Neural progenitor cell (in vitro differentiated cells): ENCODE measurements around the gene ZDHHC1. TPM values are rescaled to one million over a fixed set of nuclear protein-coding genes. Genes with fewer than 3 reads are reported as not detected.
A peak's percentile ranks its signal among the peaks of the same experiment; 100 is the strongest.

Source experiments
- DNase-seq: peaks from one replicate; pipeline ENCODE4 v3.0.0-alpha.2; 2016; ENCODE audit warnings: low spot score
- H2AFZ ChIP-seq: fragments of 200-600 bp; sonication (generic); replicated peaks from 2 replicates; pipeline ENCODE4 v1.6.1; 2016; ENCODE audit warnings: antibody characterized with exemption
- H3F3A ChIP-seq: fragments of 200-600 bp; sonication (generic); 2 replicates; pipeline ENCODE4 v1.6.1; 2016; ENCODE audit warnings: antibody characterized with exemption, low read depth
- H3K27ac ChIP-seq: fragments of 200-600 bp; sonication (generic); 2 replicates; pipeline ENCODE4 v1.5.1; 2016; ENCODE audit warnings: mild to moderate bottlenecking
- H3K27me3 ChIP-seq: fragments of 200-600 bp; sonication (generic); 2 replicates; pipeline ENCODE4 v1.6.1; 2016; ENCODE audit warnings: mild to moderate bottlenecking, moderate library complexity
- H3K36me3 ChIP-seq: fragments of 200-600 bp; sonication (generic); 2 replicates; pipeline ENCODE4 v1.5.1; 2016
- H3K4me1 ChIP-seq: fragments of 200-600 bp; sonication (generic); 2 replicates; pipeline ENCODE4 v1.6.1; 2016; ENCODE audit warnings: mixed run types
- H3K4me2 ChIP-seq: fragments of 200-600 bp; sonication (generic); 2 replicates; pipeline ENCODE4 v1.6.1; 2016
- H3K4me3 ChIP-seq: fragments of 200-600 bp; sonication (generic); 2 replicates; pipeline ENCODE4 v1.5.1; 2016
- H3K79me2 ChIP-seq: fragments of 200-600 bp; sonication (generic); 2 replicates; pipeline ENCODE4 v1.6.1; 2016; ENCODE audit warnings: low read depth
- H3K9ac ChIP-seq: fragments of 200-600 bp; sonication (generic); 2 replicates; pipeline ENCODE4 v1.6.1; 2016
- H3K9me3 ChIP-seq: fragments of 200-600 bp; sonication (generic); 2 replicates; pipeline ENCODE4 v1.5.1; 2016; ENCODE audit warnings: low read depth
- H4K20me1 ChIP-seq: fragments of 200-600 bp; sonication (generic); 2 replicates; pipeline ENCODE4 v1.6.1; 2016; ENCODE audit warnings: low read depth
- H3K27ac Mint-ChIP-seq: 3 replicates; pipeline ENCODE4 v1.8.0; 2021; ENCODE audit warnings: mixed read lengths
- H3K27me3 Mint-ChIP-seq: 2 replicates; pipeline ENCODE4 v1.8.0; 2022; ENCODE audit warnings: low read depth, mild to moderate bottlenecking, inconsistent platforms, moderate library complexity, mixed read lengths; ENCODE audit not compliant: insufficient read depth
- H3K36me3 Mint-ChIP-seq: 3 replicates; pipeline ENCODE4 v1.8.0; 2021; ENCODE audit warnings: mixed read lengths
- H3K4me1 Mint-ChIP-seq: 3 replicates; pipeline ENCODE4 v1.8.0; 2021; ENCODE audit warnings: mixed read lengths
- H3K4me3 Mint-ChIP-seq: 3 replicates; pipeline ENCODE4 v1.8.0; 2021; ENCODE audit warnings: mild to moderate bottlenecking, moderate library complexity, mixed read lengths
- H3K9me3 Mint-ChIP-seq: 3 replicates; pipeline ENCODE4 v1.8.0; 2020; ENCODE audit warnings: mixed read lengths
- EZH2 ChIP-seq: fragments of 200-600 bp; sonication (generic); IDR thresholded peaks from 2 replicates; pipeline ENCODE4 v1.6.1; 2017; ENCODE audit warnings: antibody characterized with exemption, mild to moderate bottlenecking, moderate library complexity
- EZH2phosphoT487 ChIP-seq: fragments of 200-600 bp; sonication (generic); IDR thresholded peaks from 2 replicates; pipeline ENCODE4 v1.6.1; 2017; ENCODE audit warnings: antibody characterized with exemption
- total RNA-seq: library from RNA; depleted of rRNA; stranded (reverse); fragments of >200 nt; gene quantifications from 2 replicates; pipeline ENCODE4 v1.2.3, GENCODE V29; 2015; ENCODE audit warnings: low replicate concordance
- TF ChIP-seq, protein P1 (sequence below): fragments of 200-600 bp; sonication (generic); IDR thresholded peaks from 2 replicates; pipeline ENCODE4 v1.5.1; 2017; ENCODE audit warnings: antibody characterized with exemption, mild to moderate bottlenecking

ZDHHC1 gene
- total RNA-seq, 1 donor from 2014 or later = 1.5 TPM

DNA sequence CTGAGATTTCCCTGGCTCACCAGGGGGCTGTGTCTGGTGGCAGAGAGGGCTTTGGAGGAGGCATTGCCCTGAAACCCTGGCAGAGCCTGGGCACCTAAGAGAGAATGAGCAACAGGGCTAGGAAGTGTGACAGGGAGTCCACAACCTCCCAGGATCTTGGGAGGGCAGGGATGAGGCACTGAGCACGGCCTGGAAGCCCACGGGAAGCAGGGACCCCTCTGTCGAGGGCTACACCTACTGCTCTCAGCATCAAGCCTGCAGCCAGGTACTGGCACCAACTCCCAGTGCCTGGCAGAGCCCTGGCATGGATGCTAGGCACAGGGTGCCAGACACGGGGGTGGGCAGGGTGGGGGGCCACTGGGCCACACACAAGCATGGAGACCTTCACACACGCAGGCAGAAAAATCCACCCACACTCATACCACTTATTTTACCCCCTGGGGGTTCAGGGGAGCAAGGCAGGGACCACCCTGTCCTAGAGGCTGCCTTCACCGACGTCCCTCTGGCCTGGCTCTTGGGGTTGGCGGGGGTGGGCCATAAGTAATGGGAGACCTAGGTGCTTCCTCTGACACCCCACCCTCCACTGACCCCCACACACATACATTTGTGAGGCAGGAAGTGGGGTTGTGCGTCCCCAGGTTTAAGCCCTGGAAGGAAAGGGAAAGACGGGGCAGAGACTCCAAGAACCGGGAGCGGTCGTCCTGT lies 13.7 kb upstream of the ZDHHC1 start:
- peaks cover 32% of the 10 kb centered on the region for H3K4me1 Mint-ChIP-seq
- no peak overlapping the region for H3K9ac ChIP-seq
- no peak for DNase-seq

DNA sequence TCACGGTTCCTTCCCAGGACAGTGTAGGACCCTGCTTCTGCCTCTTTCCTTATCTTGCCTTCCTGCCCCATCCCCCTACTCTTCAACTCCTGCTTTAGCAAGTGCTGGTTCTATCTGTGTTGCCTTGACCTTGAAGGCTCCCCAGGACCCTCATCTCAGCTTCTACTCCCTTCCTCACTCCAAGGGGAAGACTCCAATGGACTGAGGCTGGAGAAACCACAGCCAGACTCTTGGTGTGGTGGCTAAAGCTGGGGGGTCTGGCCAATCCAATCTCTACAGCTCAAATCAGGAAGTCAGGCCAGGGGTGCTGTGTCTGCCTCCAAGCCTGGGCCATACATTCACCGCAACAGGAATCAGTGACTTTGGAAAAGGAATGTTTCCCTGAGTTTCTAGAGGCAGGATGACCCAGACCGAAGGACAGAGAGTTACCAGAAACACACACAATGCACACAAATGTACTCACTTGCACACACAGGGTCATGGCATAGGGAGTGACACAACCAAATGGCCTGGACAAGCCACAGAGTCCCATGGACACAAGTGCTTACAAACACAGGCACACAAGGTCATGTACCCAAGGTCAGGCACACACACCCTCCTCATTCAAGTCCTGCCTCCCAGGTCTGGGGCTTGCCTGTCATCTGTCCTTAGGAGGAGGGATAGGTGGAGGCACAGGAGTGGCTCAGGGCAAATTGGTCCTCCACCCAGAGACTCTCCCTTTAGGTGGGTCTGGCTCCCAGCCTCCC lies 12.9 kb upstream of the ZDHHC1 start:
- Histone ChIP-seq H4K20me1 (no peaks in the 10 kb centered on the region), H3F3A (peaks cover 13% of the 10 kb centered on the region), H3K9ac (no peak overlapping the region), H3K4me1 (peaks cover 30% of the 10 kb centered on the region), H3K4me2 (no peak overlapping the region), H3K36me3 (no peaks in the 10 kb centered on the region), H3K27me3 (peaks cover 54% of the 10 kb centered on the region), H3K4me3 (no peak overlapping the region), H2AFZ (no peak overlapping the region), H3K9me3 (no peaks in the 10 kb centered on the region), H3K27ac (no peak overlapping the region), H3K79me2 (no peaks in the 10 kb centered on the region)
- no peak for TF ChIP-seq EZH2phosphoT487
- no peak for TF ChIP-seq EZH2
- TF ChIP-seq, protein P1, sequence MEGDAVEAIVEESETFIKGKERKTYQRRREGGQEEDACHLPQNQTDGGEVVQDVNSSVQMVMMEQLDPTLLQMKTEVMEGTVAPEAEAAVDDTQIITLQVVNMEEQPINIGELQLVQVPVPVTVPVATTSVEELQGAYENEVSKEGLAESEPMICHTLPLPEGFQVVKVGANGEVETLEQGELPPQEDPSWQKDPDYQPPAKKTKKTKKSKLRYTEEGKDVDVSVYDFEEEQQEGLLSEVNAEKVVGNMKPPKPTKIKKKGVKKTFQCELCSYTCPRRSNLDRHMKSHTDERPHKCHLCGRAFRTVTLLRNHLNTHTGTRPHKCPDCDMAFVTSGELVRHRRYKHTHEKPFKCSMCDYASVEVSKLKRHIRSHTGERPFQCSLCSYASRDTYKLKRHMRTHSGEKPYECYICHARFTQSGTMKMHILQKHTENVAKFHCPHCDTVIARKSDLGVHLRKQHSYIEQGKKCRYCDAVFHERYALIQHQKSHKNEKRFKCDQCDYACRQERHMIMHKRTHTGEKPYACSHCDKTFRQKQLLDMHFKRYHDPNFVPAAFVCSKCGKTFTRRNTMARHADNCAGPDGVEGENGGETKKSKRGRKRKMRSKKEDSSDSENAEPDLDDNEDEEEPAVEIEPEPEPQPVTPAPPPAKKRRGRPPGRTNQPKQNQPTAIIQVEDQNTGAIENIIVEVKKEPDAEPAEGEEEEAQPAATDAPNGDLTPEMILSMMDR = no peak
- peaks cover 39% of the 10 kb centered on the region for H3K27me3 Mint-ChIP-seq
- H3K4me3 Mint-ChIP-seq = peak overlapping the region; percentile 63
- no peaks in the 10 kb centered on the region for H3K36me3 Mint-ChIP-seq
- peaks cover 38% of the 10 kb centered on the region for H3K4me1 Mint-ChIP-seq
- H3K27ac Mint-ChIP-seq = no peak overlapping the region
- DNase-seq = no peak
- H3K9me3 Mint-ChIP-seq = no peaks in the 10 kb centered on the region

More for the DNA sequence above, 13.7 kb upstream of the ZDHHC1 start:
- peaks cover 22% of the 10 kb centered on the region for H3K4me1 ChIP-seq
- H3K9me3 ChIP-seq = no peaks in the 10 kb centered on the region
- no peaks in the 10 kb centered on the region for H3K36me3 ChIP-seq
- H3K27ac Mint-ChIP-seq = no peak overlapping the region
- H3K79me2 ChIP-seq = no peaks in the 10 kb centered on the region
- H3F3A ChIP-seq = peaks cover 13% of the 10 kb centered on the region
- H3K27ac ChIP-seq = no peak overlapping the region
- H3K27me3 ChIP-seq = peaks cover 54% of the 10 kb centered on the region
- H3K9me3 Mint-ChIP-seq = no peaks in the 10 kb centered on the region
- H3K4me3 ChIP-seq = peak overlapping the region; percentile 59
- H3K4me2 ChIP-seq = peak overlapping the region; percentile 94
- no peak for TF ChIP-seq EZH2
- H3K36me3 Mint-ChIP-seq = no peaks in the 10 kb centered on the region
- peak overlapping the region; percentile 84 for H3K4me3 Mint-ChIP-seq
- H4K20me1 ChIP-seq = no peaks in the 10 kb centered on the region
- H3K27me3 Mint-ChIP-seq = peaks cover 39% of the 10 kb centered on the region
- peak overlapping the region; percentile 88 for H2AFZ ChIP-seq

DNA sequence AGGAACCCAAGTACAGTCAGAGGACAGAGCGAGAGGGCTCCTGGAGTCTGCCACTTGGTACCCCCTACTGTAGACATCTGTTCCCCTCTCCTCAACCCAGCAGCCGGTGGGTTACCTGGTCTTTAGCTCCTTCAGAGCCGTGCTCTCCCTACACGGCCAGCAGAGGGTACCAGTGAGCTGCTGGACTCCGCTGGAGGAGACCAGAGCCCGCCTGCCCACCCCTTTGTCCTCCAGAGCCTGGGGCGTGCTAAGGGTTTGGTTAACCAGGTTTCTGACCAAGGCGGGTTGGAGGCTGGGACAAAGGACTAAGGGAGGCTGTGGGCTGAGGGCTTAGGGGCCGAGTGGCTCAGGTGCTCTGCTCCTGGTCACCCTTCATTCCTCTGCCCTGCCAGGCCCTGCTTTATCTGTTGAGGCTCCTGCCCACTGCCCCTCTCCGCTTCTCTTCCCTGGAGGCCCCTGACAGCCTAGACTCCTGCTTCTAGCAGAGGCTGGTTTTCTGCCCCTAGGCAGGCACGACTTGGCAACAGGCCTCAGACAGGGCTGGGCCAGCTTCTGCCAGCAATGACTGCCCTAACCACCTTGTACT lies 12.0 kb upstream of the ZDHHC1 start:
- Histone ChIP-seq H3F3A (peaks cover 13% of the 10 kb centered on the region), H4K20me1 (no peaks in the 10 kb centered on the region), H3K79me2 (no peaks in the 10 kb centered on the region), H3K36me3 (no peaks in the 10 kb centered on the region), H3K4me2 (no peak overlapping the region), H3K9ac (no peak overlapping the region), H3K4me3 (no peak overlapping the region), H3K9me3 (no peaks in the 10 kb centered on the region), H3K27ac (no peak overlapping the region), H2AFZ (no peak overlapping the region), H3K27me3 (peaks cover 51% of the 10 kb centered on the region), H3K4me1 (peaks cover 37% of the 10 kb centered on the region)
- Mint-ChIP-seq H3K4me1 (peaks cover 41% of the 10 kb centered on the region), H3K27ac (no peak overlapping the region), H3K9me3 (no peaks in the 10 kb centered on the region), H3K36me3 (no peaks in the 10 kb centered on the region), H3K4me3 (no peak overlapping the region), H3K27me3 (peaks cover 39% of the 10 kb centered on the region)
- DNase-seq = peak; percentile 92
- TF ChIP-seq EZH2phosphoT487 (no peak), EZH2 (peak; percentile 28)
- TF ChIP-seq, protein P1 = peak; percentile 78
